Caco-2 (cell line): ENCODE results near the gene OR10G7. TPM values are rescaled to one million over a fixed set of nuclear protein-coding genes. Genes with fewer than 3 reads are reported as not detected.
A peak's percentile ranks its signal among the peaks of the same experiment; 100 is the strongest.

Experiments
- Bru-seq: library from RNA; stranded (reverse); fragments of 400-500 nt; gene quantifications from one replicate; lab custom pipeline; 2021; lab: Mats Ljungman, UMichigan
- BruChase-seq, 2 experiments: library from RNA; stranded (reverse); fragments of 400-500 nt; gene quantifications; one replicate each; lab custom pipeline; 2021; lab: Mats Ljungman, UMichigan
- BruUV-seq: library from RNA; stranded (reverse); fragments of 400-500 nt; replicated peaks from 2 replicates; lab custom pipeline; 2021; lab: Mats Ljungman, UMichigan
- CTCF ChIA-PET: fragments of 300-600 bp; sonication (Branson Sonifier 250); formaldehyde crosslinking; loops from one replicate; lab custom pipeline; 2022; ENCODE audit warnings: antibody characterized with exemption; lab: Charles Lee
- POLR2A ChIA-PET: fragments of 300-600 bp; sonication (Branson Sonifier 250); formaldehyde crosslinking; loops from one replicate; lab custom pipeline; 2022; ENCODE audit warnings: antibody characterized with exemption; lab: Charles Lee
- DNase-seq, 2 experiments: peaks; one replicate each; pipeline versions ENCODE4 v3.0.0 to v3.0.0-alpha.2; 2020 to 2022
- H3K27me3 ChIP-seq: replicated peaks from 2 replicates; pipeline ENCODE4 v1.6.0; 2011; ENCODE audit warnings: low read length; ENCODE audit not compliant: control insufficient read depth, insufficient read depth
- H3K36me3 ChIP-seq: 2 replicates; pipeline ENCODE4 v1.5.1; 2011; ENCODE audit warnings: low read length; ENCODE audit not compliant: control insufficient read depth, insufficient read depth
- H3K4me1 ChIP-seq: fragments of 250-450 bp; sonication (Bioruptor Pico); 2 replicates; pipeline ENCODE4 v1.5.1; 2020; ENCODE audit warnings: mild to moderate bottlenecking
- H3K4me3 ChIP-seq: 2 replicates; pipeline ENCODE4 v1.5.1; 2011; ENCODE audit warnings: low read depth, mild to moderate bottlenecking, control low read depth, low read length
- H3K9me3 ChIP-seq: fragments of 250-450 bp; sonication (Bioruptor Pico); 2 replicates; pipeline ENCODE4 v1.5.1; 2020; ENCODE audit warnings: mild to moderate bottlenecking, moderate library complexity
- H3K27ac Mint-ChIP-seq: one replicate; pipeline ENCODE4 v1.8.0; 2022; ENCODE audit warnings: mixed read lengths; ENCODE audit not compliant: unreplicated experiment
- H3K27me3 Mint-ChIP-seq: one replicate; pipeline ENCODE4 v1.8.0; 2022; ENCODE audit warnings: mixed read lengths; ENCODE audit not compliant: insufficient read depth, unreplicated experiment
- H3K36me3 Mint-ChIP-seq: one replicate; pipeline ENCODE4 v1.8.0; 2022; ENCODE audit warnings: mild to moderate bottlenecking, mixed read lengths; ENCODE audit not compliant: insufficient read depth, unreplicated experiment
- H3K4me1 Mint-ChIP-seq: one replicate; pipeline ENCODE4 v1.8.0; 2022; ENCODE audit warnings: low read depth, mixed read lengths; ENCODE audit not compliant: unreplicated experiment
- H3K4me3 Mint-ChIP-seq: one replicate; pipeline ENCODE4 v1.8.0; 2022; ENCODE audit warnings: mild to moderate bottlenecking, moderate library complexity, mixed read lengths; ENCODE audit not compliant: unreplicated experiment
- H3K9me3 Mint-ChIP-seq: one replicate; pipeline ENCODE4 v1.8.0; 2022; ENCODE audit warnings: mixed read lengths; ENCODE audit not compliant: unreplicated experiment
- CTCF ChIP-seq, 2 experiments: fragments of 200-600 bp in 1 of 2; IDR thresholded peaks; 1 replicate in 1 of 2; 2 replicates in 1 of 2; pipeline versions ENCODE4 v1.5.1 to v1.8.0; 2011 to 2022; ENCODE audit warnings: antibody characterized with exemption in 1 of 2, control low read depth in 1 of 2, inconsistent platforms in 1 of 2, low read depth in 1 of 2, low read length in 1 of 2, mild to moderate bottlenecking in 1 of 2, moderate library complexity in 1 of 2; ENCODE audit not compliant: insufficient read depth in 1 of 2, severe bottlenecking in 1 of 2, unreplicated experiment in 1 of 2
- intact Hi-C: fragments of 100-400 bp; cut with micrococcal nuclease; formaldehyde crosslinking; loops from one replicate; pipeline ENCODE4 v1.10.0; 2022; ENCODE audit not compliant: unreplicated experiment
- long read RNA-seq: library from polyadenylated mRNA; stranded (forward); transcript quantifications from one replicate; pipeline ENCODE4 v2.0.0, GENCODE V29; 2022
- total RNA-seq: library from RNA; stranded (reverse); gene quantifications from 2 replicates; pipeline ENCODE4 v1.2.3, GENCODE V29; 2022

Gene OR10G7
- total RNA-seq (not detected in 2 replicates), Bru-seq, nascent RNA (percentile 11 among the genes with signal in this experiment), BruChase-seq, experiment 1, labeled RNA remaining after a 2-hour chase (not detected), BruChase-seq, experiment 2, labeled RNA remaining after a 6-hour chase (not detected)
- long read RNA-seq = 0 reads

- no peaks in the 10 kb centered on the region for H3K9me3 Mint-ChIP-seq
- no peaks in the 10 kb centered on the region for H3K4me1 Mint-ChIP-seq
- H3K27ac Mint-ChIP-seq = no peak within 1 kb of the TSS
- ChIA-PET CTCF (no interaction called here), POLR2A (no interaction called here)
- no peak within 1 kb of the TSS for H3K4me3 Mint-ChIP-seq
- H3K4me3 ChIP-seq = no peak within 1 kb of the TSS
- DNase-seq = no peak
- BruUV-seq = no TSS peak
- no peaks in the 10 kb centered on the region for H3K36me3 Mint-ChIP-seq
- H3K4me1 ChIP-seq = no peaks in the 10 kb centered on the region
- peaks cover 7% of the 10 kb centered on the region for H3K27me3 Mint-ChIP-seq
- H3K9me3 ChIP-seq = no peaks in the 10 kb centered on the region
- no peaks in the 10 kb centered on the region for H3K27me3 ChIP-seq
- no peak for TF ChIP-seq CTCF (IDR thresholded peaks at IDR 0.05; ENCODE audit: insufficient read depth in 1 of 2, low read depth in 1 of 2, low read length in 1 of 2, severe bottlenecking in 1 of 2, unreplicated experiment in 1 of 2)
- no peaks in the 10 kb centered on the region for H3K36me3 ChIP-seq
- intact Hi-C loops = no loop called here
Measured at GRCh38 chr11:124041254-124041653, at the start of gene OR10G7. TSS of gene OR10G7 (minus strand) at chr11:124041325. CDS start at chr11:124039001, 2,324 bp downstream.

GRCh38 chr11:124085997-124086846, 45.1 kb upstream of the OR10G7 start:
- no peak for TF ChIP-seq CTCF (IDR thresholded peaks at IDR 0.05; ENCODE audit: insufficient read depth in 1 of 2, low read depth in 1 of 2, low read length in 1 of 2, severe bottlenecking in 1 of 2, unreplicated experiment in 1 of 2)
- Histone ChIP-seq H3K36me3 (no peaks in the 10 kb centered on the region), H3K4me1 (no peaks in the 10 kb centered on the region), H3K27me3 (0 out of 2 replicates have a peak, but pooled peaks cover 1% of the 10 kb centered on the region), H3K9me3 (no peaks in the 10 kb centered on the region), H3K4me3 (no peak overlapping the region)
- H3K27me3 Mint-ChIP-seq = peaks cover 31% of the 10 kb centered on the region
- CTCF ChIA-PET = no interaction called here
- DNase-seq = no peak
- intact Hi-C loops = no loop called here
- POLR2A ChIA-PET = no interaction called here
- no peak overlapping the region for H3K27ac Mint-ChIP-seq
- no TSS peak for BruUV-seq
- H3K36me3 Mint-ChIP-seq = no peaks in the 10 kb centered on the region
- no peaks in the 10 kb centered on the region for H3K9me3 Mint-ChIP-seq
- H3K4me1 Mint-ChIP-seq = no peaks in the 10 kb centered on the region
- H3K4me3 Mint-ChIP-seq = no peak overlapping the region

- 0 out of 2 replicates have a peak, but pooled peaks cover 1% of the 10 kb centered on the region for H3K27me3 ChIP-seq
- H3K4me1 ChIP-seq = no peaks in the 10 kb centered on the region
- H3K36me3 ChIP-seq = no peaks in the 10 kb centered on the region
- no peak for TF ChIP-seq CTCF (IDR thresholded peaks at IDR 0.05; ENCODE audit: insufficient read depth in 1 of 2, low read depth in 1 of 2, low read length in 1 of 2, severe bottlenecking in 1 of 2, unreplicated experiment in 1 of 2)
- H3K9me3 ChIP-seq = no peaks in the 10 kb centered on the region
- Mint-ChIP-seq H3K27ac (no peak overlapping the region), H3K36me3 (no peaks in the 10 kb centered on the region), H3K4me1 (no peaks in the 10 kb centered on the region), H3K4me3 (no peak overlapping the region), H3K9me3 (no peaks in the 10 kb centered on the region), H3K27me3 (peaks cover 34% of the 10 kb centered on the region)
- no TSS peak for BruUV-seq
- DNase-seq = no peak
- POLR2A ChIA-PET = no interaction called here
- H3K4me3 ChIP-seq = no peak overlapping the region
- intact Hi-C loops = no loop called here
- CTCF ChIA-PET = interaction anchor here (1.4 kb wide), 1 partner anchor 14 kb away, joined by 3 read pairs; no protein-coding TSS in a partner anchor
Measured at GRCh38 chr11:124085583-124085982, 44.5 kb upstream of the OR10G7 start.
